Liver (tissue), 3 donors: ENCODE data around the gene DMRT1.

Experiments
- CTCF ChIP-seq: fragments of 150-350 bp; IDR thresholded peaks from 2 replicates; pipeline ENCODE4 v1.5.1; 2017; ENCODE audit warnings: improper control_type of control experiment, low read depth, low read length; ENCODE audit not compliant: missing input control
- FOXA1 ChIP-seq: IDR thresholded peaks from 2 replicates; pipeline ENCODE4 v1.6.1; 2016; ENCODE audit warnings: antibody characterized with exemption
- HNF4A ChIP-seq, 2 donors: conservative IDR thresholded peaks; 2 replicates each; pipeline ENCODE4 v1.6.1; 2016; ENCODE audit warnings: antibody characterized with exemption in 2 of 2, mild to moderate bottlenecking in 2 of 2
- REST ChIP-seq: IDR thresholded peaks from 2 replicates; pipeline ENCODE4 v1.6.1; 2016; ENCODE audit warnings: antibody characterized with exemption, mild to moderate bottlenecking
- RXRA ChIP-seq, 2 donors: IDR thresholded peaks; 2 replicates each; pipeline ENCODE4 v1.6.1; 2017 to 2018; ENCODE audit warnings: antibody characterized with exemption in 2 of 2, mild to moderate bottlenecking in 1 of 2
- SP1 ChIP-seq: IDR thresholded peaks from 2 replicates; pipeline ENCODE4 v1.6.1; 2018; ENCODE audit warnings: antibody characterized with exemption, mild to moderate bottlenecking
- YY1 ChIP-seq: IDR thresholded peaks from 2 replicates; pipeline ENCODE4 v1.6.1; 2016; ENCODE audit warnings: antibody characterized with exemption, mild to moderate bottlenecking
- donor health status: healthy.
- donor health status: healthy.

GRCh38 chr9:842635-843426 is 1.3 kb downstream of the DMRT1 start:
- no peak for TF ChIP-seq CTCF
- TF ChIP-seq YY1 = no peak
- TF ChIP-seq FOXA1 = no peak
- no peak for TF ChIP-seq RXRA (IDR thresholded peaks at IDR 0.05)
- TF ChIP-seq HNF4A (conservative IDR thresholded peaks at IDR 0.05) = no peak
- TF ChIP-seq REST = no peak
- no peak for TF ChIP-seq SP1
